Upper lobe of left lung (tissue), 4 donors: ENCODE results near the gene CERS2.

Experiments
- EP300 ChIP-seq, 4 donors: sonication (generic); formaldehyde crosslinking; IDR thresholded peaks; one replicate each; pipeline ENCODE4 v1.5.1; 2017; ENCODE audit warnings: antibody characterized with exemption in 4 of 4, control low read depth in 2 of 4
- POLR2AphosphoS5 ChIP-seq, 2 donors: sonication (generic); formaldehyde crosslinking; IDR thresholded peaks; one replicate each; pipeline ENCODE4 v1.5.1; 2017; ENCODE audit warnings: antibody characterized with exemption in 2 of 2

DNA sequence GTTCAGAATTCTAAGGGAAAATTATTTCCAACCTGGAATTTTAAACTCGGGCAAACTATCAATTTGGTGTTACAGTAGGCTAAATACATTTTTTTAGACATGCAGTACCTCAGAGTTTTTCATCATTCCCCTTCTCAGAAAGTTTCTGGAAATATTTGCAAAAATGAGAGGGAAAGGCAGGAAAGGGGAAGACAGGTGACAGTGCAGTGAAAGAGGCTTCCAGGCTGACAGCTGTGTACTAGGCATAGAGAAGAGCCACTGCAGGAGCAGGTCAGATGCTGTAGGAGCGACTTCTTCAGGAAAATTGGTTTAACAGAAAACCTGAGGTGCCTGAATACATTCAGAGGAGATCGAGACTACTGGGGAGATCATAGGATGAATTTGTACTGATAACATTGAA is 19.9 kb downstream of the CERS2 start:
- no peak for TF ChIP-seq EP300 (IDR thresholded peaks at IDR 0.05)
- no peak for TF ChIP-seq POLR2AphosphoS5 (IDR thresholded peaks at IDR 0.05)
